HG02642 (cell line): ENCODE measurements around the gene AEN.
A peak's percentile ranks its signal among the peaks of the same experiment; 100 is the strongest.

Source experiments
- ATAC-seq: cut with Tn5 transposase; IDR thresholded peaks from one replicate; pipeline ENCODE4 v1.9.1; 2021; ENCODE audit warnings: mild to moderate bottlenecking; ENCODE audit not compliant: unreplicated experiment, poor library complexity

Gene AEN

DNA sequence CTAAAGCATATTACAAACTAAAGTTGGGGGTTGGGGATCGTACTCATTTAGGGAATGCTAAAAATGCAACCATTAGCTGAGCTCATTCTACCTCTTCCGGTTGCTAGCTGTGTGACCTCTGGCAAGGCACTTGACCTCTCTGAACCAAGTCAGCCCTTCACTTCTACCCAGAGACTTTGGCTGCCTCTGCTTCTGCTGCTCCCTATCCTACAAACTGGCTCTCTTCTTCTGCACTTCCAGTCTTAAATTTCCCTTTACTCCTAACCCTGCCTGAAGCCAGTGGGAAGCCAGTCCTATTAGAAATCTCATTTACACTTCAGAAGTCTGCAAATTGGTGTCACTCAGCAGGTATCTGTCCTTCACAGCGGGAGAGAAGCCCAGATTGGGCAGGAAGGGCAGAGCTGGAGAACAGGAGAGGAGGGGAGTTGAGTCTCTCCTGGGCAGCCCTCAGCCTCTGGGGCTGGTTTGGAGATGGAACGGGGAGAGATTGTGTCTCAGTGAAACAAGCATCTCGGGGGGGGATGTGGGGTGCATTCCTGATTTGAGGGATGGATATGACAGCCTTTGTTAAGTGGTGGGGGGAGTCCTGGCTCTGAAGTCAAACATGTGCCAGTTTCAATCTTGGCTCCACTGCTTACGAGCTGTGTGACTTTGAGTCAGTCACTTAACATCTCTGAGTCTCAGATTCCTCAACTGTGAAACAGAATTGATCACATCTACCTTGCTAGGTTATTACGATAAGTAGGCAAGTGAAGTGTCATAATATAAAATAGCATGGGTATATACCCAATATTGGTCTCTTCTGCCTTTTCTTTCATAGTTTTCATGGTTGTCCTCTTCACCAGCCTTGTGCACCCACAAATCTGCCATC, 7.8 kb upstream of the AEN start:
- no peak for ATAC-seq

GRCh38 chr15:88615303-88616107, 5.6 kb upstream of the AEN start:
- peak; percentile 84 for ATAC-seq

DNA sequence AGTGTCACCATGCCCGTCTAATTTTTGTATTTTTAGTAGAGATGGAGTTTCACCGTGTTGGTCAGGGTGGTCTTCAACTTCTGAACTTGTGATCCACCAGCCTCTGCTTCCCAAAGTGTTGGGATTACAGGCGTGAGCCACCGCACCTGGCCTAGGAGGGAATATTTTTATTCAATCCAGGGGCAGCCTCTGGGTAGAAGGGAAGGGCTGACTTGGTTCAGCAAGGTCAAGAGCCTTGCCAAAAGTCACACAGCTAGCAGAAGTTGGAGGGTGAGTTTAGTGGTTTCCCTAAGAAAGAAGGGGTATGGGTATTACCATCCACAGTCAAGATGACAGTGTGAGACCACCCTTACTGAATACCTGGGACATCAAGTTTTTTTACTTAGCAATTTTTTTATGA, 4.9 kb upstream of the AEN start:
- no peak for ATAC-seq

GRCh38 chr15:88617031-88617722, 4.0 kb upstream of the AEN start:
- no peak for ATAC-seq

GRCh38 chr15:88617790-88618189, 3.4 kb upstream of the AEN start:
- no peak for ATAC-seq

GRCh38 chr15:88618686-88619085, 2.5 kb upstream of the AEN start:
- no peak for ATAC-seq

GRCh38 chr15:88619796-88620195, 1.3 kb upstream of the AEN start:
- no peak for ATAC-seq

- peak; percentile 26 for ATAC-seq
These were observed 857 bp downstream of the AEN start for GRCh38 chr15:88621789-88622604.

GRCh38 chr15:88622605-88622975, 1.4 kb downstream of the AEN start:
- no peak for ATAC-seq

DNA sequence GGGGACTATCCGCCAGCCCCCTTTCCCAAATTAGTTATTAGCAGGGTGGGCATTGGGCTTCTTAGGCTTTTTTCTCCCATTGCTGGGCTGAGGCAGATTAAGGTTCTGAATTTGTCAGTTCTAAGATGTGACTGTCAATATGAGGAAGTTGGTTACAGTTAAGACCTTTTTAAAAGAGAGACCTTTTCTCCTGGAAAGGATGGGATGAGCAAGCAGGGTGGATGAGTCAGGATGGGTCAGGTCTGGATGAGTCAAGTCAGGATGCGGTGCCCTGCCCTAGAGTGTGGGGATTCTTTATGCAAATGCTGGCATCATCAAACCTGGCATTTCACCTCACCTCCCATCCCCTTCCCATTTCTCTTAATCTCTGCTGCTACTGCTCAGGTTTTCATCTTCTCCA, 1.9 kb downstream of the AEN start:
- ATAC-seq: no peak

DNA sequence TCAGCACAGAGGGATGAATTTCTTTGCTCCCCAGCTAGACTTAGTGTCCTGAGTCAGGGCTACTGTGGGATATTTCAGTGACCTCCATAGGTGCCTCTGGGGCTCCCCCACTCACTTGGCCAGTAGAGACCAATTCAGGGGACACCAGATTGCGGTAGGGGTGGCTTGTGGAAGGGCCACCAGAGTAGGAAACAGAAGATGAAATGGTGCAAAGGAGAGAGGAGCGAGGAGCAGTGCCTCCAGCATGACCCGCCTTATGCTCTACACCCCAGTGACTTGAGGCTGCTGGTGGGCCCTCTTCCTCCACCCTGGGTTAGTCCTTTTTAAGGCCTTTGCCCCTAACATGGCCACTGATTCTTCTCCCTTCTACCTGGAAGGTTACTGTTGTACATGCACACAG, 2.5 kb downstream of the AEN start:
- ATAC-seq: no peak

- peak; percentile 24 for ATAC-seq
These were observed 3.2 kb downstream of the AEN start for GRCh38 chr15:88624156-88624970.

DNA sequence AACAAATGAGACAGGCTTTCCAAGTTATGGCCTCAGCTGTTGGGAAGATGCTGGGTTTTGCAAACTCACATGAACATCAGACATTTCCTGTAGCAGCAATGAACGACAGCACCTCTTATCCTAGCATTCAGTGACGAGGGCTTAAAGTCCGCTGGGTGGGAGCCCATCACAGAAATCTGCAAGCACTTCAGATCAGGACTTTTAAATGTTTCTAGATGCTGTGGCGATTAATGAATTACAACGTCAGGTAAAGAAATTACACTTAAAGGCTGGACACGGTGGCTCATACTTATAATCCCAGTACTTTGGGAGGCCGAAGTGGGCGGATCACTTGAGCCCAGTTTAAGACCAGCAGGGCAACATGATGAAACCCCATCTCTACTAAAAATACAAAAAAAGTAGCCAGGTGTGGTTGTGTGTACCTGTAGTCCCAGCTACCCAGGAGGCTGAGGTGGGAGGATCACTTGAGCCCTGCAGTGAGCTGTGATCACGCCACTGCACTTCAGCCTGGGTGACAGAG, 3.9 kb downstream of the AEN start:
- no peak for ATAC-seq

DNA sequence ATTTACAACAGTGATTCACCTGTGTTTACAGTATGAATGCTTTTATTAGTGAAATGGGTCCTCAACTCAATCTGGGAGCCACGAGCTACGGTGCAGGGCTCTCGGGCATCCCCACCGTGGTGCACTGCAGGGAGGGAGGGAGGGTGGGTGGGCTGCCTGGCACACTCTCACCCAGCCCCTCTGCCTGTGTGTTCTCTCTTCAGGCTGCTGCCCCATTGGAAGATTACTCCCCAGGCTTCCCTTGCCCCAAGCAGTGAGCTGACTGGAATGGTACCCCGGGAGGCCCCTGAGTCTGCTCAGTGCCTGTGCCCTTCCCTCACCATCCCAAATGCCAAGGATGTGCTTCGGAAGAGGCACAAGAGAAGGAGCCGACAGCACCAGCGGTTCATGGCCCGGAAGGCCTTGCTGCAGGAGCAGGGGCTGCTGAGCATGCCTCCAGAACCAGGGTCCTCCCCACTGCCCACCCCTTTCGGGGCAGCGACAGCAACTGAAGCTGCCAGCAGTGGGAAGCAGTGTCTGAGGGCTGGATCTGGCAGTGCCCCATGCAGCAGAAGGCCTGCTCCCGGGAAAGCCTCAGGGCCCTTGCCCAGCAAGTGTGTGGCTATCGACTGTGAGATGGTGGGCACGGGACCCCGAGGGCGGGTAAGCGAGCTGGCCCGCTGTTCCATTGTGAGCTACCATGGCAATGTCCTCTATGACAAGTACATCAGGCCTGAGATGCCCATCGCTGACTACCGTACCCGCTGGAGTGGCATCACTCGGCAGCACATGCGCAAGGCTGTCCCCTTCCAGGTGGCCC, 5.0 kb downstream of the AEN start:
- no peak for ATAC-seq

GRCh38 chr15:88627463-88627862, 6.3 kb downstream of the AEN start:
- ATAC-seq: no peak

DNA sequence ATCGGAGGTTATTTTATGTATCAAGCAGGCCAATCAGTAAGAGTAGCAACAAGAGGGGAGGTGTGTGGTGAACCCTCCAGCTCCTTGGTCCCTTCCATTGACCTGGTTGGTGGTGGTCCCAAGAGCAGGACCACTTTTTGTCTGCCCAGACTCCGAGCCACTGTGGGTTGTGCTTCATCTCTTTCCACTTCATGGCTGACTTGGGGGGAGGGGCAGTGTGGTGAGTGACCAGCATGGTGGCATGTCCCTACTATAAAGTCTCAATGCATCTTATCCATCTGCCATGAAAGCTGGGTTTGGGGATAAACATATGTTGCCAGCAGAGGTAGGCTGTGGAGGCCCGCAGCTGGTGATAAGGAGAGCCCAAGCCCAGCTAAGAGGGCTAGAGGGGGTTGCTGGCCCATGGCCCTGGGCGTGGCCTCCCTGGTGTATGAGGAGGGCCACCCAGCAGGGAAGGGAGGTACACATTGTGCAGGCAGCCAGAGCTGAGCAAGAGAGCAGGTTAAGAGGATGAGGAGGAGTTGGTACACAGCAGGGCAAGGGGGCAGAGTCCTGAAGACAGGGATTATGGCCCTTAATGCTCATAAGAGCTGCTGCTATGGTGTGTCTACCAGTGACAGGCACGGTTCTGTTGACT, 7.0 kb downstream of the AEN start:
- ATAC-seq: no peak

GRCh38 chr15:88629071-88629470, 7.9 kb downstream of the AEN start:
- no peak for ATAC-seq

DNA sequence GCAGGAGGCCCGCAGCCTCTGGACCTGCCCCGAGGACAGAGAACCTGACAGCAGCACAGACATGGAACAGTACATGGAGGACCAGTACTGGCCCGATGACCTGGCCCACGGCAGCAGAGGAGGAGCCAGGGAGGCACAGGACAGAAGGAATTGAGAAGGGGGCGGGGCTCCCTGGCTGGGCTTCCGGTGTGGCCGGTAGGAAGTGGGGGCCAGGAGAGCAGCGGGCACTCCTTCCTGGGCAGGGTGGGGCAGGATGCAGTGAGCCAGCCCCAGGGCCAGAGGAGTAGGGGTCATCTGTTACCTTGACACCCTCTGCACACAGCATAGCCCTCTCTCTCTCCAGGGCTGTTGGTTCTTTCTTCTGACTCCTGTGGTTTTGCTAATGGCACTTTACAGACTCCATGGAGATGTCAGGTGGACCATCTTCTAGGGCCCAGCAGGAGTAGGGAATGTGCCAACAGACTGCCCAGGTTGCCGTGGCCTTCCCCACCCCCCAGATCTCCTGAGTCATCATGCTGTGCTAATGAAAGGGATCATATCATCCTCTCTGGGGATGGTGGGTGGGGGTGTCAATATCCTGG, 9.1 kb downstream of the AEN start:
- ATAC-seq: no peak
